Vagina (tissue), 2 donors: Measurements from ENCODE around the gene BFSP2.

ENCODE experiments used
- POLR2A ChIP-seq, 2 donors: fragments of 450-650 bp; IDR thresholded peaks; one replicate each; pipeline ENCODE4 v1.6.1; 2017; ENCODE audit warnings: antibody characterized with exemption in 2 of 2, mild to moderate bottlenecking in 2 of 2, moderate library complexity in 2 of 2
- POLR2AphosphoS5 ChIP-seq, 2 donors: sonication (generic); formaldehyde crosslinking; IDR thresholded peaks; one replicate each; pipeline ENCODE4 v1.9.0; 2017; ENCODE audit warnings: antibody characterized with exemption in 2 of 2, mild to moderate bottlenecking in 2 of 2, low read depth in 1 of 2; ENCODE audit not compliant: insufficient read depth in 1 of 2
- TF ChIP-seq, protein P1 (sequence below), 3 experiments: fragments of 450-650 bp in 2 of 3; fragments of 200-600 bp in 1 of 3; sonication (generic) in 1 of 3; IDR thresholded peaks; one replicate each; pipeline ENCODE4 v1.5.1; 2017 to 2019; ENCODE audit warnings: antibody characterized with exemption in 3 of 3, mild to moderate bottlenecking in 2 of 3, moderate library complexity in 2 of 3

DNA sequence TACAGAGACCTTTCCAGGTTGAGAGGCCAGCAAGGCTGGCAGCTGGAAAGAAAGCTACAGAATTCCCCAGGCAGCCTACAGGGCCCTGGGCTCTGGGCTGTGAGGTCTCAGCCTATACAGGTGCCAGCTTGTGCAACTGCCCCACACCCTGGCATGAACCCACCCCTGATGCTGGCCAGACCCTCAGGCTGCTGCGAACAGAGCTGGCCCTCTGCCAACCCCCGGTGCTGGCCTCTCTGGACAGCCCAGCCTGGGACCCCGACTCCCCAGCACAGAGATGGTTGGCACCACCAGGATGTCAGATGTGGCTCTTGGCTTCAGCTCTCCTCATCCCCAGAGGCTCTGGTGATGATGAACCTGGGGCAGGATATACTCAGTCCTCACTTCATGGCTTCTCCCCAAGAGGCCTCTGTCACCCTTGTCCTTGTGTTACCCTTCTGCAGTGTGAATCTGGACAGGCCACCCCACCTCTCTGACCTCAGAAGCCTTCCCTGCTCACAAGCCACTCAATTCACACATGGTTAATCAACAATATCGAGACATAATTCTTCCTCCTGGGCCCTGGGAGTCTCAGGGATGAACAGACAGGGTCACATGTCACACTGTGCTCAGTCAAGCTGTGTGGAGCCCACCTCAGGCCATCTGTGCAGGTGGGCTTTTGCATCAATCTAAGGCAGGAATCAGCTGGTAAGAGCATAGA lies 11.0 kb upstream of the BFSP2 start:
- TF ChIP-seq, protein P1, sequence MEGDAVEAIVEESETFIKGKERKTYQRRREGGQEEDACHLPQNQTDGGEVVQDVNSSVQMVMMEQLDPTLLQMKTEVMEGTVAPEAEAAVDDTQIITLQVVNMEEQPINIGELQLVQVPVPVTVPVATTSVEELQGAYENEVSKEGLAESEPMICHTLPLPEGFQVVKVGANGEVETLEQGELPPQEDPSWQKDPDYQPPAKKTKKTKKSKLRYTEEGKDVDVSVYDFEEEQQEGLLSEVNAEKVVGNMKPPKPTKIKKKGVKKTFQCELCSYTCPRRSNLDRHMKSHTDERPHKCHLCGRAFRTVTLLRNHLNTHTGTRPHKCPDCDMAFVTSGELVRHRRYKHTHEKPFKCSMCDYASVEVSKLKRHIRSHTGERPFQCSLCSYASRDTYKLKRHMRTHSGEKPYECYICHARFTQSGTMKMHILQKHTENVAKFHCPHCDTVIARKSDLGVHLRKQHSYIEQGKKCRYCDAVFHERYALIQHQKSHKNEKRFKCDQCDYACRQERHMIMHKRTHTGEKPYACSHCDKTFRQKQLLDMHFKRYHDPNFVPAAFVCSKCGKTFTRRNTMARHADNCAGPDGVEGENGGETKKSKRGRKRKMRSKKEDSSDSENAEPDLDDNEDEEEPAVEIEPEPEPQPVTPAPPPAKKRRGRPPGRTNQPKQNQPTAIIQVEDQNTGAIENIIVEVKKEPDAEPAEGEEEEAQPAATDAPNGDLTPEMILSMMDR (IDR thresholded peaks at IDR 0.05): no peak
- no peak for TF ChIP-seq POLR2AphosphoS5 (IDR thresholded peaks at IDR 0.05; ENCODE audit: insufficient read depth in 1 of 2, low read depth in 1 of 2)
- TF ChIP-seq POLR2A (IDR thresholded peaks at IDR 0.05): no peak
